ENCODE measurements around the gene GRK1.

The GRK1 gene

DNA sequence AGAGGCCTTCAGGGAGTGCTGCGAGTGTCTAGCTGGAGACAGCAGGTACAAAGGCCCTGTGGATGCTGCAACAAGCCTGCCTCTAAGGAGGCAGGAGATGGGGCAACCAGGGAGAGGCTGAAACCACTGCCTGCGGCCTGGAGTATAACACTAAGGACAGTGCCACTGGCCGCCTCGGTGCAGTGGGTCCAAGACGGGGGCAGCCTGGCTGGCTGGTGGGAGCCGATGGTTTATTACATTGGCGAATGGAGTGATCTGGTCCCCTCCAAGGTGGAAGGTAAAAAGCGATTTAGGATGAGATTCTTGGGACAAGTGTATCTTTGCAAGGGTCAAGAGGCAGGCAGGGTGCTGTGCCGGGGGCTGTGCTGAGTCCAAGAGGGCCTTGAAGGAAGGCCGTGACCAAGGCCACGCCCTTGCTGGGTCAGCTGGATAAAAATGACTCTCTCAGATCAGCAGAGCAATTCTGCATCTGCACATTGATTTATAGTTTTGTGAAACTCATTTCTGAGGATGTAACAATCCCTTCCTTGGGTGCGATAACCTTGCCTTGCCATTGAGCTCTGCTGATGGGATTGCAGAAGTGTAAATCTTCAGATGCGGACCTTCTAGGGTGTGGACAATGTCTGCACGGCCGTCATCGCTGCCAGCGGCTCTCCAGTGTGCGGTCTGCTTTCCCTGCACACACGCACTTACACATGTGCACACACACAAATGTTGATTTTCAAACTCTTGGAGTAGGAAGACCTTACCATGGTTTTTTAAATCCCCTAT lies 98.0 kb downstream of the GRK1 start:
- DNase-seq = no peak
- WGBS (ENCODE audit: insufficient coverage) = 97% methylated on average over 11 of the region's 19 CpGs
- peaks cover 0 to under 1% (median under 1%) of the 10 kb centered on the region in 4 experiments for H3K4me1 ChIP-seq (ENCODE audit: control extremely low read depth in 1 of 4, control insufficient read depth in 4 of 4, insufficient read depth in 4 of 4, low read length in 3 of 4)
- H3K36me3 ChIP-seq (ENCODE audit: control insufficient read depth in 4 of 4, insufficient read depth in 4 of 4, low read length in 3 of 4) = no peaks in the 10 kb centered on the region
- POLR2A ChIA-PET = no interaction called here
- H3K4me3 ChIP-seq (ENCODE audit: control insufficient read depth in 1 of 7, extremely low read depth in 1 of 7, insufficient read depth in 4 of 7, low read depth in 2 of 7, low read length in 6 of 7) = no peak overlapping the region
- no peak overlapping the region for H3K27ac ChIP-seq (ENCODE audit: insufficient read depth in 1 of 2, low read depth in 1 of 2, low read length in 2 of 2, poor library complexity in 1 of 2, severe bottlenecking in 2 of 2)
- CTCF ChIA-PET = interaction anchor here (0.8 kb wide), 1 partner anchor 47 kb away, joined by 3 read pairs; no protein-coding TSS in a partner anchor
- H3K27me3 ChIP-seq (replicated peaks in 2 of 5; ENCODE audit: control insufficient read depth in 4 of 5, insufficient read depth in 5 of 5, low read length in 4 of 5) = peaks cover 6 to 40% (median 14%) of the 10 kb centered on the region in 5 experiments
- no peaks in the 10 kb centered on the region for H3K9me3 ChIP-seq (ENCODE audit: control extremely low read depth in 1 of 5, control insufficient read depth in 4 of 5, insufficient read depth in 2 of 5, low read depth in 1 of 5, low read length in 4 of 5)

GRCh38 chr13:113765564-113765910 lies 98.5 kb downstream of the GRK1 start:
- ChIA-PET CTCF (interaction anchor here (0.8 kb wide), 1 partner anchor 47 kb away, joined by 3 read pairs; no protein-coding TSS in a partner anchor), POLR2A (no interaction called here)
- Histone ChIP-seq H3K27me3 (replicated peaks in 2 of 5; ENCODE audit: control insufficient read depth in 4 of 5, insufficient read depth in 5 of 5, low read length in 4 of 5) (peaks cover 2 to 36% (median 13%) of the 10 kb centered on the region in 5 experiments), H3K4me3 (ENCODE audit: control insufficient read depth in 1 of 7, extremely low read depth in 1 of 7, insufficient read depth in 4 of 7, low read depth in 2 of 7, low read length in 6 of 7) (no peak overlapping the region), H3K27ac (ENCODE audit: insufficient read depth in 1 of 2, low read depth in 1 of 2, low read length in 2 of 2, poor library complexity in 1 of 2, severe bottlenecking in 2 of 2) (no peak overlapping the region), H3K4me1 (ENCODE audit: control extremely low read depth in 1 of 4, control insufficient read depth in 4 of 4, insufficient read depth in 4 of 4, low read length in 3 of 4) (no peaks in the 10 kb centered on the region), H3K36me3 (ENCODE audit: control insufficient read depth in 4 of 4, insufficient read depth in 4 of 4, low read length in 3 of 4) (no peaks in the 10 kb centered on the region), H3K9me3 (ENCODE audit: control extremely low read depth in 1 of 5, control insufficient read depth in 4 of 5, insufficient read depth in 2 of 5, low read depth in 1 of 5, low read length in 4 of 5) (no peaks in the 10 kb centered on the region)
- WGBS (ENCODE audit: insufficient coverage) = 100% methylated on average over 1 of the region's 4 CpGs
- DNase-seq = no peak

DNA sequence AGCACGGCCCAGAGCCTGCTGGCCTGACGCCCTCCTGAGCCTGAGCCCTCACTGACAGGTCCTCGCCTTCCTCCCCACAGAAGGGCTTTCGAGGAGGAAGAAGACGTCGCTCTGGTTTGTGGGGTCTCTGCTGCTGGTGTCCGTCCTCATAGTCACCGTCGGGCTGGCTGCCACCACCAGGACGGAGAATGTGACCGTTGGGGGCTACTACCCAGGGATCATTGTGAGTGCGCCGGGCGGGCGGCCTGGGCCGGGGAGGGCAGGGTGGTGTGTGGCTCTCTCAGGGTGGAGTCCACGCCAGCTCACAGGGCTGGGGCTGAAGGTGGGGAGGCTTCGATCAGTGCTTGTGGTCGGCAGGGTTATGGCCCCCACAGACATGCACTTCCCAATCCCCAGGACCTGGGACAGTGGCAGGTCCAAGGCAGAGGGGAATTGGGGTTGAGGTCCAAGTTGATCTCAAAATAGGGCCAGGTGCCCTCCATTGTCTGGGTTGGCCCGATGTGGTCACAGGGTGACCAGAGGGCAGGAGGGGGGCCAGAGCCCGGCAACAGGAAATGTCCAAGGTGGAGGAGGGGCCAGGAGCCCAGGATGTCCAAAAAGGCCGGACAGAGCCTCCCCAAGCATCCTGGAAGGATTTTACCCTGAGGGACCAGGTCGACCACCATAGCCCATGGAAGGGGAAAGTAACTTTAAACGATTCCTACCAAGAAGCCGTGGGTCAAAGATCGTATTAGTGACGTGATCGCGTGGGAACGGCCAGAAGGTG lies 99.2 kb downstream of the GRK1 start:
- no peak overlapping the region for H3K4me3 ChIP-seq (ENCODE audit: control insufficient read depth in 1 of 7, extremely low read depth in 1 of 7, insufficient read depth in 4 of 7, low read depth in 2 of 7, low read length in 6 of 7)
- peaks cover 2 to 29% (median 13%) of the 10 kb centered on the region in 5 experiments for H3K27me3 ChIP-seq (replicated peaks in 2 of 5; ENCODE audit: control insufficient read depth in 4 of 5, insufficient read depth in 5 of 5, low read length in 4 of 5)
- ChIA-PET POLR2A (no interaction called here), CTCF (no interaction called here)
- no peak overlapping the region for H3K27ac ChIP-seq (ENCODE audit: insufficient read depth in 1 of 2, low read depth in 1 of 2, low read length in 2 of 2, poor library complexity in 1 of 2, severe bottlenecking in 2 of 2)
- no peaks in the 10 kb centered on the region for H3K36me3 ChIP-seq (ENCODE audit: control insufficient read depth in 4 of 4, insufficient read depth in 4 of 4, low read length in 3 of 4)
- H3K9me3 ChIP-seq (ENCODE audit: control extremely low read depth in 1 of 5, control insufficient read depth in 4 of 5, insufficient read depth in 2 of 5, low read depth in 1 of 5, low read length in 4 of 5) = peaks cover 0 to 5% (median 0%) of the 10 kb centered on the region in 5 experiments
- WGBS (ENCODE audit: insufficient coverage) = 93% methylated on average over 25 of the region's 30 CpGs
- no peaks in the 10 kb centered on the region for H3K4me1 ChIP-seq (ENCODE audit: control extremely low read depth in 1 of 4, control insufficient read depth in 4 of 4, insufficient read depth in 4 of 4, low read length in 3 of 4)
- DNase-seq = no peak

DNA sequence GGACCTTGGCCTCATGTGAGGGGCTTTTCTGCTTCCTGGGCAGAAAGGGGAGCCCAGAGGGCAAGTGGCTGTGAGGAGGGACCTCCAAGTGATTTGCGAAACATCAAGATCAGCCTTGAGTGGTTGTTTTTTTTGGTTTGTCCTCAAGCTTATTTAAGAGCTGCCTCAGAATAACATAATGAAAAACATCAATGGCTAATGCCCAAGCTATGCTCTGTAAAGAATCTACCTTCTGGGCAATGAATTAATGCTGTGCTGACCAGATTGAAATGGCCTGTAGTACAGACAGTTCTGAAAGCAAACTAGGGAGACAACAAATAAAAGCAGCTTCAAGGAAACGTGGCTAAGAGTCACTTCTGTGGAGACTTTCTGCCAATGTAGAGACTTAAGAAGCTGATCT lies 100.3 kb downstream of the GRK1 start:
- H3K36me3 ChIP-seq (ENCODE audit: control insufficient read depth in 4 of 4, insufficient read depth in 4 of 4, low read length in 3 of 4) = no peaks in the 10 kb centered on the region
- peaks cover 0 to 12% (median 6%) of the 10 kb centered on the region in 5 experiments for H3K9me3 ChIP-seq (ENCODE audit: control extremely low read depth in 1 of 5, control insufficient read depth in 4 of 5, insufficient read depth in 2 of 5, low read depth in 1 of 5, low read length in 4 of 5)
- POLR2A ChIA-PET = no interaction called here
- peaks cover 2 to 19% (median 8%) of the 10 kb centered on the region in 5 experiments for H3K27me3 ChIP-seq (replicated peaks in 2 of 5; ENCODE audit: control insufficient read depth in 4 of 5, insufficient read depth in 5 of 5, low read length in 4 of 5)
- H3K4me1 ChIP-seq (ENCODE audit: control extremely low read depth in 1 of 4, control insufficient read depth in 4 of 4, insufficient read depth in 4 of 4, low read length in 3 of 4) = no peaks in the 10 kb centered on the region
- no peak overlapping the region for H3K4me3 ChIP-seq (ENCODE audit: control insufficient read depth in 1 of 7, extremely low read depth in 1 of 7, insufficient read depth in 4 of 7, low read depth in 2 of 7, low read length in 6 of 7)
- no peak overlapping the region for H3K27ac ChIP-seq (ENCODE audit: insufficient read depth in 1 of 2, low read depth in 1 of 2, low read length in 2 of 2, poor library complexity in 1 of 2, severe bottlenecking in 2 of 2)
- CTCF ChIA-PET = no interaction called here
- 69% methylated on average over 1 of the region's 2 CpGs for WGBS (ENCODE audit: insufficient coverage)
- DNase-seq = no peak

- ChIA-PET POLR2A (no interaction called here), CTCF (no interaction called here)
- Histone ChIP-seq H3K4me1 (ENCODE audit: control extremely low read depth in 1 of 4, control insufficient read depth in 4 of 4, insufficient read depth in 4 of 4, low read length in 3 of 4) (no peaks in the 10 kb centered on the region), H3K27me3 (replicated peaks in 2 of 5; ENCODE audit: control insufficient read depth in 4 of 5, insufficient read depth in 5 of 5, low read length in 4 of 5) (peaks cover 0 to 10% (median 3%) of the 10 kb centered on the region in 5 experiments), H3K27ac (ENCODE audit: insufficient read depth in 1 of 2, low read depth in 1 of 2, low read length in 2 of 2, poor library complexity in 1 of 2, severe bottlenecking in 2 of 2) (no peak overlapping the region), H3K36me3 (ENCODE audit: control insufficient read depth in 4 of 4, insufficient read depth in 4 of 4, low read length in 3 of 4) (no peaks in the 10 kb centered on the region), H3K4me3 (ENCODE audit: control insufficient read depth in 1 of 7, extremely low read depth in 1 of 7, insufficient read depth in 4 of 7, low read depth in 2 of 7, low read length in 6 of 7) (no peak overlapping the region), H3K9me3 (ENCODE audit: control extremely low read depth in 1 of 5, control insufficient read depth in 4 of 5, insufficient read depth in 2 of 5, low read depth in 1 of 5, low read length in 4 of 5) (peaks cover 0 to 16% (median 7%) of the 10 kb centered on the region in 5 experiments)
- no peak for DNase-seq
- WGBS (ENCODE audit: insufficient coverage) = 97% methylated on average over 27 of the region's 28 CpGs
Observed at GRCh38 chr13:113768018-113768905, 101.2 kb downstream of the GRK1 start.

DNA sequence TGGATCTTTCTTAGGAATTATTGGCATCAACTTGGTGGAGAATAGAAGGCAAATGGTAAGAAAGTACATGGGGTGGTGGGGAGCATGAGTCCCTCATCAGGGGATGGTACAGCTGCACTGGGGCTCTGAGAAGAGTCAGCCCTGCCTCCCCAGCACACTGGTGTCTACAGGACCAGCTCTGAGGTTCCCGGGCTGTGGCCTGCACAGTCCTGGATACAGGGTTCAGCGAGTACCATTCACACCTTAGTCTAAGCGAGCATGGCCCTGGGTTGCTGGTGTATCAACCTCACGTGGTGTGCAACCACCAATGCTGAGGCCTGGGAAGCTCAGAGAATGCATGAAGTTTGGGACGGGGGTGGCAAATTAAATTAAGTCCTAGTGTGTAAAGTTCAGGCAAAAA lies 102.1 kb downstream of the GRK1 start:
- Histone ChIP-seq H3K27ac (ENCODE audit: insufficient read depth in 1 of 2, low read depth in 1 of 2, low read length in 2 of 2, poor library complexity in 1 of 2, severe bottlenecking in 2 of 2) (no peak overlapping the region), H3K36me3 (ENCODE audit: control insufficient read depth in 4 of 4, insufficient read depth in 4 of 4, low read length in 3 of 4) (no peaks in the 10 kb centered on the region), H3K4me3 (ENCODE audit: control insufficient read depth in 1 of 7, extremely low read depth in 1 of 7, insufficient read depth in 4 of 7, low read depth in 2 of 7, low read length in 6 of 7) (no peak overlapping the region), H3K4me1 (ENCODE audit: control extremely low read depth in 1 of 4, control insufficient read depth in 4 of 4, insufficient read depth in 4 of 4, low read length in 3 of 4) (no peaks in the 10 kb centered on the region), H3K9me3 (ENCODE audit: control extremely low read depth in 1 of 5, control insufficient read depth in 4 of 5, insufficient read depth in 2 of 5, low read depth in 1 of 5, low read length in 4 of 5) (peaks cover 0 to 16% (median 7%) of the 10 kb centered on the region in 5 experiments), H3K27me3 (replicated peaks in 2 of 5; ENCODE audit: control insufficient read depth in 4 of 5, insufficient read depth in 5 of 5, low read length in 4 of 5) (peaks cover 0 to 5% (median 0%) of the 10 kb centered on the region in 5 experiments)
- CTCF ChIA-PET = no interaction called here
- 98% methylated on average over 5 of the region's 5 CpGs for WGBS (ENCODE audit: insufficient coverage)
- POLR2A ChIA-PET = no interaction called here
- DNase-seq = no peak

All from common myeloid progenitor, CD34-positive (primary cell).